Measurements from ENCODE around the gene SOX5. TPM values are rescaled to one million over a fixed set of nuclear protein-coding genes. Genes with fewer than 3 reads are reported as not detected.

The SOX5 gene
- total RNA-seq, result 21.1 TPM

GRCh38 chr12:23949348-23950209 is at the start of gene SOX5:
TSS of gene SOX5 (minus strand) at chr12:23949670. CDS start at chr12:23949601, 69 bp downstream.
- no peaks in the 10 kb centered on the region for H3K36me3 ChIP-seq
- intact Hi-C loops (cut with DNase I), result no loop called here
- H3K4me1 ChIP-seq, result peaks cover 17% of the 10 kb centered on the region
- TF ChIP-seq POLR2A (IDR thresholded peaks at IDR 0.05), result no peak
- no peak for TF ChIP-seq CTCF (IDR thresholded peaks at IDR 0.05)
- no peak for TF ChIP-seq POLR2AphosphoS5 (IDR thresholded peaks at IDR 0.05; ENCODE audit: insufficient read depth in 1 of 2, low read depth in 1 of 2)
- no peak within 1 kb of the TSS for H3K27ac ChIP-seq
- H3K4me3 ChIP-seq, result peak within 1 kb of the TSS; percentile 38 to 40
- no peak for DNase-seq (ENCODE audit: extremely low spot score in 2 of 2)
- no peaks in the 10 kb centered on the region for H3K27me3 ChIP-seq
- no peaks in the 10 kb centered on the region for H3K9me3 ChIP-seq

GRCh38 chr12:23987046-23987445 is 37.6 kb upstream of the SOX5 start:
- intact Hi-C loops (cut with DNase I), result no loop called here

GRCh38 chr12:23980826-23981225 is 31.4 kb upstream of the SOX5 start:
- Histone ChIP-seq H3K36me3 (no peaks in the 10 kb centered on the region), H3K9me3 (no peaks in the 10 kb centered on the region), H3K27me3 (no peaks in the 10 kb centered on the region), H3K4me3 (no peak overlapping the region), H3K4me1 (no peaks in the 10 kb centered on the region), H3K27ac (no peak overlapping the region)
- no peak for DNase-seq (ENCODE audit: extremely low spot score in 2 of 2)
- intact Hi-C loops (cut with DNase I), result no loop called here
- TF ChIP-seq CTCF (IDR thresholded peaks at IDR 0.05) (no peak), POLR2A (IDR thresholded peaks at IDR 0.05) (no peak), POLR2AphosphoS5 (IDR thresholded peaks at IDR 0.05; ENCODE audit: insufficient read depth in 1 of 2, low read depth in 1 of 2) (no peak)

More at GRCh38 chr12:23987046-23987445, 37.6 kb upstream of the SOX5 start:
- no peaks in the 10 kb centered on the region for H3K9me3 ChIP-seq
- no peak overlapping the region for H3K27ac ChIP-seq
- H3K4me3 ChIP-seq, result no peak overlapping the region
- no peak for TF ChIP-seq CTCF (IDR thresholded peaks at IDR 0.05)
- TF ChIP-seq POLR2A (IDR thresholded peaks at IDR 0.05), result no peak
- no peak for TF ChIP-seq POLR2AphosphoS5 (IDR thresholded peaks at IDR 0.05; ENCODE audit: insufficient read depth in 1 of 2, low read depth in 1 of 2)
- no peak for DNase-seq (ENCODE audit: extremely low spot score in 2 of 2)
- no peaks in the 10 kb centered on the region for H3K36me3 ChIP-seq
- no peaks in the 10 kb centered on the region for H3K4me1 ChIP-seq
- H3K27me3 ChIP-seq, result no peaks in the 10 kb centered on the region

- H3K27ac ChIP-seq, result no peak overlapping the region
Observed at GRCh38 chr12:23964812-23965211, 15.3 kb upstream of the SOX5 start.

More at GRCh38 chr12:23964812-23965211, 15.3 kb upstream of the SOX5 start:
- Histone ChIP-seq H3K36me3 (no peaks in the 10 kb centered on the region), H3K4me3 (no peak overlapping the region), H3K9me3 (no peaks in the 10 kb centered on the region), H3K4me1 (no peaks in the 10 kb centered on the region), H3K27me3 (no peaks in the 10 kb centered on the region)
- DNase-seq (ENCODE audit: extremely low spot score in 2 of 2), result no peak
- TF ChIP-seq POLR2AphosphoS5 (IDR thresholded peaks at IDR 0.05; ENCODE audit: insufficient read depth in 1 of 2, low read depth in 1 of 2), result no peak
- no peak for TF ChIP-seq CTCF (IDR thresholded peaks at IDR 0.05)
- TF ChIP-seq POLR2A (IDR thresholded peaks at IDR 0.05), result no peak
- intact Hi-C loops (cut with DNase I), result no loop called here

Data from vagina (tissue), 2 donors.